Measurements from ENCODE around the gene C2orf92.

C2orf92 gene

DNA sequence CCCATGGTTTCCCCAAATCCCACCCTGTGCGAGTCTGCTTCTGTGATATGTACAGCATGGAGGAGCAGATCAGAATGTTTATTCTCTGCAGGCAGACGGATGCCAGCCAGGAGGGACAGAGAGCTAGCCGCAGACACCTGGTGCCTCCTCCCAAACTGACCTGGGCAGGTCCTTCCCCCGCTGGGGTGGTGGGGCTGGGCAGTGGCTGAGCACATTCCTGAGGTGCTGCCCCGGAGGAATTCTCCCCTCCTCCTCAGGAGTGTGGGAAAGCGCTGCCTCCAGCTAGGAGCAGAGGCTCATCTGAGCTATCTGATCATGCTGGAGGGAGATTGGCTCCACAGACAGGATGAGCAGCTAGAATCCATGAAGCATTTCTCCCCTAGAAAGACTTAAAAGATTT, 21.7 kb downstream of the C2orf92 start:
- TF ChIP-seq, protein P1, sequence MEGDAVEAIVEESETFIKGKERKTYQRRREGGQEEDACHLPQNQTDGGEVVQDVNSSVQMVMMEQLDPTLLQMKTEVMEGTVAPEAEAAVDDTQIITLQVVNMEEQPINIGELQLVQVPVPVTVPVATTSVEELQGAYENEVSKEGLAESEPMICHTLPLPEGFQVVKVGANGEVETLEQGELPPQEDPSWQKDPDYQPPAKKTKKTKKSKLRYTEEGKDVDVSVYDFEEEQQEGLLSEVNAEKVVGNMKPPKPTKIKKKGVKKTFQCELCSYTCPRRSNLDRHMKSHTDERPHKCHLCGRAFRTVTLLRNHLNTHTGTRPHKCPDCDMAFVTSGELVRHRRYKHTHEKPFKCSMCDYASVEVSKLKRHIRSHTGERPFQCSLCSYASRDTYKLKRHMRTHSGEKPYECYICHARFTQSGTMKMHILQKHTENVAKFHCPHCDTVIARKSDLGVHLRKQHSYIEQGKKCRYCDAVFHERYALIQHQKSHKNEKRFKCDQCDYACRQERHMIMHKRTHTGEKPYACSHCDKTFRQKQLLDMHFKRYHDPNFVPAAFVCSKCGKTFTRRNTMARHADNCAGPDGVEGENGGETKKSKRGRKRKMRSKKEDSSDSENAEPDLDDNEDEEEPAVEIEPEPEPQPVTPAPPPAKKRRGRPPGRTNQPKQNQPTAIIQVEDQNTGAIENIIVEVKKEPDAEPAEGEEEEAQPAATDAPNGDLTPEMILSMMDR (IDR thresholded peaks at IDR 0.05) = no peak
- H3K9me3 ChIP-seq = no peaks in the 10 kb centered on the region
- H3K27me3 ChIP-seq = no peaks in the 10 kb centered on the region
- H3K4me3 ChIP-seq (ENCODE audit: low read depth in 1 of 2, low read length in 1 of 2) = no peak overlapping the region
- H3K4me1 ChIP-seq (ENCODE audit: control insufficient read depth in 1 of 2, insufficient read depth in 1 of 2, low read depth in 1 of 2, low read length in 1 of 2) = peaks cover 22 to 23% of the 10 kb centered on the region in 2 experiments
- no peaks in the 10 kb centered on the region for H3K36me3 ChIP-seq
- no peak overlapping the region for H3K27ac ChIP-seq

DNA sequence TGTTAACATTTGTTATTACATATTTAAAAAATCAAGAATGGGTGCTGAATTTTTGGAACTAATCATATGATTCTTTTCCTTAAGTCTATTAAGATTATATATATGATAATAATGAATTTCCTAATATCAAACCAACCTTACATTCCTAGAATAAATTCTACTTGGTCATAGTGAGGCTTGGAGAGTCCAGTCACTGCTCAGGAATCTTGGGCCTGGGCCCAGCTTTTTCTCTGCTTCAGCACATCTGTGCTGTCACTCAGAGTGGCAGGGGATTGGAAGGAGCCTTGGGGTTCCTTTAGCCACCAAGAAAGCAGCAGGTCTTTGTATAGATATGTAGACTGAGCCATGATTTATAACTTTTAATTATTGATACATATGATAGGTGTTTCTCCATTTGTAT, 24.0 kb downstream of the C2orf92 start:
- Histone ChIP-seq H3K4me3 (ENCODE audit: low read depth in 1 of 2, low read length in 1 of 2) (no peak overlapping the region), H3K36me3 (no peaks in the 10 kb centered on the region), H3K27ac (peak overlapping the region; percentile 19)

DNA sequence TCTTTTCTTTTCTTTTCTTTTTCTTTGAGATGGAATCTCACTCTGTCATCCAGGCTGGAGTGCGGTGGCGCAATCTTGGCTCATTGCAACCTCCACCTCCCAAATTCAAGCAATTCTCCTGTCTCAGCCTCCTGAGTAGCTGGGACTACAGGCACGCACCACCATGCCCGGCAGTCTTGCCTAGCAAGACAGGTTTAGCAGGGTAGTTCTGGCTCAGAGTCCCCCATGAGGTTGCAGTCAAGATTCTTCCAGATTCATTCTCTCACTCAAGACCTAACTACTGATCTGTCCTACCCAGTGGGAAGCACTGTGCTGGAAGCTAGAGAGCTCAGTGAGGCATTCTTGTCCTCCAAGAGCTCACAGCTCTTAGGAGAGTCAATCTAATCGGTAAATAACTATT, 26.2 kb downstream of the C2orf92 start:
- H3K4me1 ChIP-seq (ENCODE audit: control insufficient read depth in 1 of 2, insufficient read depth in 1 of 2, low read depth in 1 of 2, low read length in 1 of 2) = peaks cover 22 to 28% of the 10 kb centered on the region in 2 experiments
- H3K4me3 ChIP-seq (ENCODE audit: low read depth in 1 of 2, low read length in 1 of 2) = no peak overlapping the region
- H3K9me3 ChIP-seq = no peaks in the 10 kb centered on the region
- H3K36me3 ChIP-seq = no peaks in the 10 kb centered on the region
- no peak overlapping the region for H3K27ac ChIP-seq
- TF ChIP-seq, protein P1 (IDR thresholded peaks at IDR 0.05) = no peak
- no peaks in the 10 kb centered on the region for H3K27me3 ChIP-seq

More for the DNA sequence above, 24.0 kb downstream of the C2orf92 start:
- H3K9me3 ChIP-seq = no peaks in the 10 kb centered on the region
- TF ChIP-seq, protein P1 (IDR thresholded peaks at IDR 0.05) = no peak
- H3K27me3 ChIP-seq = no peaks in the 10 kb centered on the region
- H3K4me1 ChIP-seq (ENCODE audit: control insufficient read depth in 1 of 2, insufficient read depth in 1 of 2, low read depth in 1 of 2, low read length in 1 of 2) = peaks cover 22 to 28% of the 10 kb centered on the region in 2 experiments

DNA sequence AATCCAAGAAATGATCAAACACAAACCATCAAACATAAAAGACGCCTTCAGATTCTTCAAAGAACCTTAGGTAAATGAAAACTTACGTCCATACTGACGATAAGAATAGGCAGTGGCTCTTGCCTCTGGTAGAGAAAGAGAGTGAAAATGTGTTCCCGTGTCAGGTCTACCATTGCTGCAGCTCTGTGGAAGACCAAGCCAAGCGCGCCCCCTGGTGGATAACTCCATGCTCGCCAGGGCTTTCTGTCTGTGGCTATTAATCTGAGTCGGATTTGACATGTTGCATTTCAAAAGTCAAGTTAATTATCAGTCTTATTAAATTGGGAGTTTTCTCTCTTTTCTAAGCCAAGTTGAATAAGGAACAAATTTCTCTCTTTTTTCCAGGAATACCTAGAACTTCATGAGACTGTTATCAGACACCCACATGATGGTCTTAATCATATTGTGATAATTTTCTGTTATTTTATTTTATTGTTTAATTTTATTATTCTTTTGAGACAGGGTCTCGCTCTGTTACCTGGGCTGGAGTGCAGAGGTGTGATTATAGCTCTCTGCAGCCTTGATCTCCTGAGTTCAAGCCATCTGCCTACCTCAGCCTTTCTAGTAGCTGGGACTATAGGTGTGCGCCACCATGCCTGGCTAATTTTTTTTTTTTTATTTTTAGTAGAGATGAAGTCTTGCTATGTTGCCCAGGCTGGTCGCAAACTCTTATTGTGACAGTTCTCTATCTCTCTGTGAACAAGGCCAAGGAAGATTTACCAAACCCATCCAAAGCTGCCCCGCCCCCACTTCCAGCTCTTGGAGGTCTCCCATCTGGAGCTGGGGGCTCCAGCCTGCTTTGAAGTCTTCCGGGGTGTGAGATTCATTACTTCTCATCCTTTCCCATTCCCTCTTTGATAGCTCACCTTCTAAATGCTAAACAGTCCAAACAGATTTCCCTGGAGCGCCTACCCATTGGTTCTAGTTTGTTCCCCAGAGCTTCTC, 28.0 kb downstream of the C2orf92 start:
- Histone ChIP-seq H3K4me3 (ENCODE audit: low read depth in 1 of 2, low read length in 1 of 2) (no peak overlapping the region), H3K9me3 (no peaks in the 10 kb centered on the region), H3K4me1 (ENCODE audit: control insufficient read depth in 1 of 2, insufficient read depth in 1 of 2, low read depth in 1 of 2, low read length in 1 of 2) (peaks cover 13 to 20% of the 10 kb centered on the region in 2 experiments), H3K27ac (no peak overlapping the region), H3K36me3 (no peaks in the 10 kb centered on the region), H3K27me3 (no peaks in the 10 kb centered on the region)
- TF ChIP-seq, protein P1 (IDR thresholded peaks at IDR 0.05) = peak; percentile 91

DNA sequence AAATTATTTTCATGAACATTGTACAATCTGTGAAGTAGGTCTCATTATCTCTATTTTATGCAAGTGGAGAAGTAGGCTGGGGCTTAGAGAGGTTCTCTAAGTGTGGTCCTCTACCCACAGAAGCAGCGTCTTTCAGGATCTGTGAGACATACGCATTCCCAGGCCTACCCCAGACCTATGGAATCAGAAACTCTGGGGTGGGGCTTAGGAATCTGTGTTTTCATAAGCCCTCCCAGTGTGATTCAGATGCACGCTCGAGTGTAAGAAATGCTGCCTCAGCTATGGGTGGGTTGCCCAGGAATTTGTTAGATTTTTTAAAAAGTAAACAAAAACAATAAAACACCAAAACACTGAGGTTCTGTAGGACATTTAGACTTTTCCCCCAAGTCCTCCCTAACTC, 29.0 kb downstream of the C2orf92 start:
- no peak overlapping the region for H3K4me3 ChIP-seq (ENCODE audit: low read depth in 1 of 2, low read length in 1 of 2)
- H3K27ac ChIP-seq = no peak overlapping the region
- H3K9me3 ChIP-seq = no peaks in the 10 kb centered on the region
- H3K27me3 ChIP-seq = no peaks in the 10 kb centered on the region
- TF ChIP-seq, protein P1 (IDR thresholded peaks at IDR 0.05) = no peak
- peaks cover 3 to 10% of the 10 kb centered on the region in 2 experiments for H3K4me1 ChIP-seq (ENCODE audit: control insufficient read depth in 1 of 2, insufficient read depth in 1 of 2, low read depth in 1 of 2, low read length in 1 of 2)
- no peaks in the 10 kb centered on the region for H3K36me3 ChIP-seq
